ENCODE results near the gene C5orf15.
"Not testable (repeated sequence)": the region's sequence is repeated elsewhere in the genome, so short reads cannot be mapped to it uniquely, and the experiment has no call there.

Gene C5orf15

DNA sequence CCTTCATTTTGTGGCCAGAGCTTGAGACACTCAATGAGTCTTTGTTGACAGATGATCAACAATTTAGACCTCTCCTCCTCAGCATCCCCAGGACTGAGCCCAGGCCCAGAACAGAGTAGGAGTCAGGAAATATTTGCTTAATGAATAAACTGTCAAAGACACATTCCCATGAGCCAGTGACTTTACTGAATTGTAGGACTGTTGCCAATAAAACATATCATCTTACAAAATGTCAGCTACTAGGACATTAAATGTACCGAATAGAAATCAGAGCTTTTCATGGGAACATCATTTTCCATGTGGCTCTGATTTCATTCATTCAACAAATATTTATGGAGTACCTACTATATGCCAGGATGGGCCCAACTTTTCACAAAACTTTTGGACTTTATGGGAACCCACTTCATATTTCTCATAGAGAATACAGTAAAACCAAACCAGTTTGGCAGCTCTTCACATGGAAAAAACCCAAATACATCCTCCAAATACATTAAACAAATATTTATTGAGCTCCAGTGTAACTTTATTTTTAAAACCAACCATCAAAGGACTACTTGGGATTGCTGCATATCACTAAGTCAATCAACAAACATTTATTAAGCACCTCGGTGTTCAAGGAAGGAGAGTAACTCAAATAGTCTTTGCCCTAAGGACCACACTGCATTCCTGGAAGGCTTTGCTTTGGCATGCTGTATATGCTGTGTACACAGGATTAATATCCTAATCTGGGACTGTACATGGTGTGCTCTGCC lies 24.9 kb upstream of the C5orf15 start:
- DNase-seq: no peak

DNA sequence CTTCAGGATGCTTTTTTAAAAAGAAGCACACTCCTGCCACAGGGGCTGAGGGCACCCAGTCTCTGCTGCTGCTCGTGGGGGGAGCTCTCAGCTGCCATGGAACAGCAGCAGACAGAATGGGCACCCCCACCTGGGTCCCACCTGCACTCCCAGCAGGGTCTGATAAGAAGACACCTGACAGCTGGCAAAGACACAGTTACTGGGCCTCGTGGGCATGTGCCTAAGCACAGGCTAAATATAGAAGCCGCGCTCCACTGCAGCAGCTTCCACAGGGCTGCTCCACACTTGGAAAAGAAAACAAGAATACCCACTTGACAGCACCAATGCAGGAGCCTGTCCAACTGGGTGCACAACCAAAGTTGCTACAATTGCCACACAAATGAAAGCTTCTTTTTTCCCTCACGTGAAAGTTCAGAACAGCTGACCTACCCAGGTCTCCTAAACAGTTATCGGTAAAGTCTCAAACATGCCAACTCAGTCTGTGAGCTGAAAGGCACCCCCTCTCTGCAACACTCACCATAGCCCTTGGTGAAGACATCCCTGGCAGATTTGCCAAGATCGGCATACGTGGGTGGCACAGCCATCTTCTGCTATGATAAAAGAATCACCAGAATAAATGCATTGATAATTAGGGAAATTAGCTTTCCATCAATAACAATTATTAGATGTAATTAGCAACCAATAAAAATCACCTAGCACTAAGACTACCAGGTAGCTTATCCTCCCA lies 24.2 kb upstream of the C5orf15 start:
- no peak for DNase-seq

DNA sequence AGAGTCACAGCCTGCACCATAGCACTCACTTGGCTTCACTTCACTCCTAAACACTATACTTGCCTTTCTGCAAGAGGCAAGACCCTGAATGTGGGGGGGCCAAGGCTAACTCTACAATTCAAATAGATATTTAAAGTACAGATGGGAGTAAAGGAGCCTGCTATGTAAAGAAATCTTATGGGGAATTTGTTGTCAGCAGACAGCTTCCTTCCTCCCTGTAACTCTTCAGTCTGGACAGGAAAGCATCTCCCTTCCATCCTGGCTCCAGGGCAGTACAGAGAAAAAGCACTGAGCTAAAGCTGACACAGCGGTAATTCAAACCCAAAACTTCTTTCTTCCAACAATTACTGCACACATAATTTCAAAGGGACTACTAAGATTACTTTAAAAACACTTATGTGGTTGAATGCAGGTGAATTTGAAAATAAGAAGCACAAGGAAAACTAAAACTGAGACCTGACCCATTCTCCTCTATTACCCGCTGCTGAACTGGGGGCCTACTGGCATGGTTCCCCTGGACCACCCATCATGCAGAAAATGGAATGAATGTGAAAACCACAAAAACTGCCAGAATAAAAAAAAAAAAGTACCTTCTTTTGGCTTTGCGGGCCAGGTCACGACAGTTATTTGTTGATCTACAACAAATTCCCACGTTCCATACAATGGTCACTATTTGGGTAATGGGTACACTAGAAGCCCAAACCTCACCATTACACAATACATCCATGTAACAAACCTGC lies 22.9 kb upstream of the C5orf15 start:
- no peak for DNase-seq

DNA sequence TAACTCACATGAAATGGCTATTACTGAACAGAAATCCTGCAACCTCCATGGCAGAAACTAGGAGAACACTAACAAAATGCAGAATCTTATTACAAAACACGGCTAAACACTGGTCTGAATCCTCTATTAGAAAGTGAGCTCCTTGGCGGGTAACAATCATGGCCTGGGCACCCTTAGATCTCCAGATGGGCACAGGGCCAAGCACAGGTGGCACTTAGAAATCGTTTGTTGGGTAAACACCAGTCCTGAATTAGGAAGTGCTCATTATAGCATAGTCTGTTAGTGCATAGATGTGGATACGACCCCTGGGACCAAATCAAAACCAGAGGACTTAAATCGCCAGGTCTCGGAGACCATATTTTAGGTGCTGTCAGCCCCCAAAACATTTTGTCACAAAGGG lies 22.0 kb upstream of the C5orf15 start:
- no peak for DNase-seq

DNA sequence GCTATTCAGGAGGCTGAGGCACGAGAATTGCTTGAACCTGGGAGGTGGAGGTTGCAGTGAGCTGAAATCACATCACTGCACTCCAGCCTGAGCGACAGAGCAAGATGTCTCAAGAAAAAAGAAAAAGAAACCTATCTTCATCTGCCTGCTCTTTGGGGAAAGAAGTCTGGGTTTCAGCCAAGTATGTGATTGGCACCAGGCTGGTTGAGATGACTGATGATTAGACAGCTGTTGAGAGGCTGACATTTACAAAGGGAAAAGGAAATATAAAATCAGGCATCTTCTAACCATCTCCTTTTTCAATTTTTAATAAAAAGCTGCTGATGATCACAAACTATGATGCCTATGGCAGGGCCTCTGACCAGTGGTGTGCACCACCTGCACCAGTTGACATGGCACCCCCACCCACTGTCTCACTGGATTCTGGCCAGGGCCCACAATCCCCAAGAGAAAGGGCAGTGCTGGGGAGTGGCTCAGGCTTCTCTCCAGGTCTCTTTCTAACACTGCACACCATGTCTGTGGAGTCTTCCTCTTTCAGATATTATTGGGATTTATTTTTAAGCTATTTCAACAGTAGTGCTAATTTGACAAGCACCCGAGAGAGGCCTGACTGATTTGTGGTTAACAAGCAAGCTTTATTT lies 17.2 kb upstream of the C5orf15 start:
- DNase-seq: no peak

DNA sequence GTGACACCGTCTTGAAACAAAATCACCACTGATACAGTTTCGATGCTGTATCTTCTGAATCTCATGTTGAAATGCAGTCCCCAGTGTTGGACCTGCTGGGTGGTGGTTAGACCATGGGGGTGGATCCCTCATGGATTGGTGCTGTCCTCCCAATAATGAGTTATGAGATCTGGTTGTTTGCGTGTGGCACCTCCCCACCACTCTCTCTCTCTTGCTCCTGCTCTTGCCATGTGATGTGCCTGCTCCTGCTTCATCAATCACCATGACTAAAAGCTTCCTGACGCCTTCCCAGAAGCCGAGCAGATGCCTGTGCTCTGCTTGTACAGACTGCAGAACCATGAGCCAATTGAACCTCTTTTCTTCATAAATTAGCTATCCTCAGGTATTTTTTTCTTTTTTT lies 15.2 kb upstream of the C5orf15 start:
- no peak for DNase-seq

DNA sequence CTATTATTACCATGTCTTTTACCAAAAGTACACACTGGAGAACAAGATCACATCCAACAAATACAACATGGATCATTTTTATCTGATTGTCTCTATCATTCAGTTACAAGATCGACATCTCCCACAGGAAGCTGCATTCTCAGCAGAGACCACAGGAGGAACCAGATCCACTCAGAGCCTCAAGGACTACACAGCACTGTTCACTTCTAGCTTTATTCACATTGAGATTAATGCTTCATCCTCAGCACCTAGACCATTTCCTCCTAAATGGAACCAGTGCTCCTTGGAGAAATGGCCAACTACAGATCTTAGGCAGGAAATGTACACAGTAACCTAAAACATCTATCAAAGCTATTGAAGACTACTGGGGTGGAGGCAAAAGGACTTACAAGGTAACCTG lies 13.3 kb upstream of the C5orf15 start:
- DNase-seq: no peak

DNA sequence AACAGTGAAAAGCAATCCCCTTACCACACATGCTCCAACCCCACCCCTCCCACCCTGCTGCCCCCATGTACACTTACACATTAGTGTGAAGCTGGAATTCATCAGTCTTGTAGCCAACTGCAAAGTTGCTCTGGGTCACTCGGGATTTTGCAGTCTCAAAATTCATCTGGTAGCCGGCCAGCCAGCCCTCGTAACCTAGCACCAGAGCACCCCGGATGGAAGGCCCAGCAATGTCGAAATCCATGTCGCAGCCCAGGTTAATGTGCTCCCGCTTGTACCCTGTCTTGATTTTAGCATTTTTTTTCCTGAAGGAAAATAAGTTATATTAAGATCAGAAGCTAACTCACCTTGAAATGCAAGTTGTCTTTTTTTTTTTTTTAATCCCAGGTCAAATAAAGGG lies 12.2 kb upstream of the C5orf15 start:
- DNase-seq: no peak

DNA sequence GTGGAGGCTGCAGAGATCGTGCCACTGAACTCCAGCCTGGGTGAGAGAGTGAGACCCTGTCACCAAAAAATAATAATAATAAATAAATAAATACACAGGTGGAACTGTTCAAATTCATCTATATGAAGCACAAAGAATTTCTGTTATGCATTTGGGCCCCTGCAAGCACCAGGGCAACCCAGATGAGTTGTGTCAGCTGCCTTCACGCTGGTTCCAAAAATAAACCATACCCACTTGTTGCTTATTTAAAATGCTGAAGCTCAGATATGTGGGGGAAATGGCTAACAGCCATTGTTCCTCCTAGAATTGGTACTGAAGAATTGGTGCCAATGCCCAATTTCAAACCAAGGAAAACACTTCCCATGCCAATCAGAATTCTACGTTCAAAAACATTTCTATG lies 10.5 kb upstream of the C5orf15 start:
- DNase-seq: no peak

DNA sequence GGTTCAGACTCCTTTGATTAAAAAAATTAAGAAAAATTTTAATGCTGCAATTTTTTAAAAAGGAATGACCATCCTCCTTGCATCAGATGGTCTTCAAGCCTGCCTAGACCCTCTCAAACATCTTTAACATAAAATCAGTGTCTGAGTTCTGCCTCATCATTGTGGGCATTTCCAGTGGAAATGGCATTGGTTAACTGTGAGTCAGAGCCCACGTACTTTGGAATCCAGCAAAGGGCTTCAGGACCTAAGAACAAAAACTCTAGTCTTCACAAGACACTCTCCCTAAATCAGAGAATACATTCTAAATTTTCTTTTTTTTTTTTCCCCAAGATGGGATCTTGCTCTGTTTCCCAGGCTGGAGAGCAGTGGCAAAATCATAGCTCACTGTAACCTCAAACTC lies 9.4 kb upstream of the C5orf15 start:
- DNase-seq: no peak

DNA sequence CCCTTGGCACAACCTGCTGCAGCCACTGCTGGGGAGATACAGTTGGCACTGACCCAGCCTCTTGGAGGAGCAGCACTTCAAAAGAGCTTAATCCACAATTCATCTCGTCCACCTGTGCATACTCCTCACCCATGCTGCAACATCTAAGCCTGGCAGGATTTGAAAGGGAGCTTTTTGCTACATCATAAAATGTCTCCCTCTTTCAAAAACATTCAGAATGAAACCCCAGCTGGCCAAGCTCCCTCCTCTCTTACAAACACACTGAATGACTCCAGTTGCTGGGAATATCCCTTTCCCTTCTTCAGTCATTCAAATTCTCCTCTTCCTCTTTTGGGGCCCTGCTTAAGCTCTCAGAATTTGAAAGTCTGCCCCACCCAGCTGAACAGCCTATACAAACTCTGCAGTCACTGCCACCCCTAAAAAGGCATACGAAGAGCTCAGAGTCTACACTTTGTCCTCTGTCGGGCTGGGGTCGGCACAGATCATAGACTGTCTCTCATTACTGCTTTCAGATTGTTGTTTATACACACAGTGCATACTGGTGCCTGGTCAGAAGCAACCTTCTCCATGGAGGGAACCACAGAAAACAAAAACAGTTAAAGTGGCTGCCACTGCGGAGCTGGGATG lies 8.8 kb upstream of the C5orf15 start:
- DNase-seq: no peak

DNA sequence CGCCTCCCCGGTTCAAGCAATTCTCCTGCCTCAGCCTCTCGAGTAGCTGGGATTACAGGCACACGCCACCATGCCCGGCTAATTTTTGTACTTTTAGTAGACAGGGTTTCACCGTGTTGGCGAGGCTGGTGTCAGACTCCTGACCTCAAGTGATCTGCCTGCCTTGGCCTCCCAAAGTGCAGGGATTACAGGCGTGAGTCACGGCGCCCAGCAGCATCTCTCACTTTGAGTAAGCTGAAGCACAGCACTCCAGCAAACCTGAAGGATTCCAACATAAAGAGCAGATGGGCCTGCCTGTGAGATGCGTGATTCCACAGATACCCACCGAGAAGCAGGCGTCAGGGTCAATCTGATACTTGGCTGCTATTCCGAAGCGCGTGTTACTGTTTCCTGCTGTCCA lies 7.1 kb upstream of the C5orf15 start:
- not testable (repeated sequence) for DNase-seq

DNA sequence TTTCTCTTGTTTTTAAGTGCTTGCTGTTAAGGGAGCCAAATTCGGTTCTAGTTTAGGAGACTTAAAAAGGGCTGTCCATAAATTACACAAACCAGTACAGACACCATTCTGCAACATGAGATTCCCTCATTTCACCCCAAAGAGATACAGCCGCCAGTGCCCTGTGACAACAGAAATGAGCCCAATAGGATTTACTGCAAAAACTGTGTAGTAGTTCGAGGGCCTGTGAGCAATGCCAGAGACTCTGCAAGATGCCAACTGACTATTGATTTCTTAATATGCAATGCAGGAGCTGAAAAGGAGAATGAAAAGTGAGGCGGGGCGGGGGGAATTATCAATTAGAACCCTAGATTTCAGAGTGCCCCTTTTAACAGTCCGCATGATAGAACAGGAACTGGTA lies 5.7 kb upstream of the C5orf15 start:
- no peak for DNase-seq

DNA sequence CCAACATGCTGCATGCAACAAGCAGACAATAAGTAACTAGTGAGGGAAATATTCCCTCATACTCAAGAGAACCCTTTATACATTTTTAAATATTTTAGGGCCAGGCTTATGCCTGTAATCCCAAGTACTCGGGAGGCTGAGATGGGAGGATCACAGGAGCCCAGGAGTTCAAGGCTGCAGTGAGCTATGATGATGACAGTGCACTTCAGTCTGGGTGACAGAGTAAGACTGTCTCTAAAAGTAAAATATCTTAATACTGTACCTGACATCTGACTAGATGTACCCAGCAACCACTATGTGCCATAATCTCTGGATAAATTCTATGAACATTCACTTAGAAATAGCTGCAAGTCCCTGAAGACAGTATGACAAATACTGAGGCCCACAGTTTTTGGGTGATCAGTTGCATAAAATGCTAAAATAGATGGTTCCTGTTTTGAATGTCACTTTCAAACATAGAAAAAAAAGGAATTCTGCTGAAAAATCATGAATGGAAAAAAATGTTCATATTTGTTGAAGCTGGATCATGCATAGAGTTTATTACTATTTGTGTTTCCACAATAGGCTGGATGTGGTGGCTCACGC lies 2.0 kb upstream of the C5orf15 start:
- DNase-seq: no peak

DNA sequence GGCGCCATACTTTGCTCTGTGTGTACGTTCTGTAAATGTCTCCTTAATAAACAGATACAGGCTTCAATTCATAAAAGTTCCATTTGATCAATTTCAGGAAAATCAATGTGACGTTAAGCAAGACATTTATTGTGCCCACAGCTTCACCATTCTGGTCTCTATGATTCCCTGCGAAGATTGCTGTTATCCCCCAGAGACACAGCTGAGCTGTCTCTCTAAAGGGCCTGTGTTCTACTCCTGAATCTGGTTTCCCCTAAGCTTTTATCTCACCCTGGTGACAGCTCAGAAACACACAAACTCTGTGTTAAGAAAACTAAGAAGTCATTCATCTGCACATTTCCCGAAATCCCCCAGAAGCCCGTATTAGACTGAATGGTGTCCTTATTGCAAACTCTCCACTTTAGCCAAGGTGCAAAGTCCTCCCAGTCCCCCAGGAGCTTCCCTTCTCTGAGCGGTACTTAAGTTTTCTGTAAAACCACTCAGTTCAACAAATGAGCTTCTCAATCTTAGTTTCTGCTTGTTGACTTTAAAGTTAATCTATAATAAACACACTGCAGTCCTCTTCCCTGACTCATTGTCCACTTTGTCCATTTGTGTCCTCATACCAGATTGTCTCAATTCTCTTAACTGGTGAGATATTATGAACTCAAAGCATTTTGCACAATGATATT lies 1.4 kb upstream of the C5orf15 start:
- no peak for DNase-seq

DNA sequence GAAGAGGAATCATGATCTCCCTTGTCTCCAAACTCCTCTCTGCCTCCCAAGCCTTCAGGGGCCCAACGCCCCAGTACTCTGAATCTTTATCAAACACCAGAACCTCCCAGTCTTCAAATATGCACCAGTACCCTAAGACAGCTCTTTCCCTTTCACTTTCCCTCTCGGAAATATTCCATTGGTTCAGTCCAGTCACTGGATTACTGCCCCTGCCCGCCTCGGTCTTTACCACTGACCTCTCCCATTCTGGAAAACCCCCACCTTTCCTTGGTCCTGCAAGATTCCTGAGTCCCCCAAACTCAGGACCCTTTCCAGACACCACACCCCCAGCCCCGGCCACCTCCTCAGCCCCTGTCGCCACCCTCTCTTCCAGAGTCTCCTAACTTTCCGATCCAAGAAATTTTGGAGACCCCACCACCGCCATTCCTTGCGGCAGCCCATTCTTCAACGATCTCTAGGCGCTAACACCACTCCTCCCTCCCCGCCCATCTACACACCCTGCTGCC lies 674 bp downstream of the C5orf15 start:
- no peak for DNase-seq

DNA sequence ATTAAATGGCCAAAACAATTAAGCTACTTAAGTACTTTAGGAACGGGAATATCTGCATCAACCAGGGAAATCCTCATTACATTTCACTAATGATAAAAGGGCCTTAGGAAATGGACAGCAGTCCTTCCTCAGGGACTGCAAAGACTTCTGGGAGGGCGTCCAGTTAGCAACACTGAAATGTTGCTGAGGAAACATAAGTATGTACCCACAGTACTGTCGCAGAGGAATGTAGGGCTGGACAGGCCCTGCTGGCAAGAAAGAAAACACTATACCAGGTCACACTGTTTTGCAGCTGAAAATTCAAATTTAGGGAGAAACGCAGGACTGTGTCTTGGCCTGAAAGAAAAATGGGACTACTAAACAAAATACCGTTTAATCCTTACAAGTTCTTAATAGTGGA lies 1.3 kb downstream of the C5orf15 start:
- DNase-seq: no peak

DNA sequence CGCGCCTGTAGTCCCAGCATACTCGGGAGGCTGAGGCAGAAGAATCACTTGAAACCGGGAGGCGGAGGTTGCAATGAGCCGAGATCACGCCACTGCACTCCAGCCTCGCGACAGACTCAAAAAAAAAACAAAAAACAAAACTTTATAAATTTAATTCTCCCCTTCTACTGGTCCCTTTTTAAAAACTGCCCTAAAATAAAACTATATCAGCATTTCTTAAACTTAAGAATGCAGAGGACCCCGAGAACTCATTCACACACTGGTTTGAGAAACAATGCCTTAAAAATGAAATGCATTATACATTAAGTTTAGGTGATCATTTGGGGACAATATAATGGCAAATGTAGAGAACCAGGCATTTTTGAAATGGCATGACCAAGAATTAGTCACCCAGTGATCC lies 2.3 kb downstream of the C5orf15 start:
- no peak for DNase-seq

DNA sequence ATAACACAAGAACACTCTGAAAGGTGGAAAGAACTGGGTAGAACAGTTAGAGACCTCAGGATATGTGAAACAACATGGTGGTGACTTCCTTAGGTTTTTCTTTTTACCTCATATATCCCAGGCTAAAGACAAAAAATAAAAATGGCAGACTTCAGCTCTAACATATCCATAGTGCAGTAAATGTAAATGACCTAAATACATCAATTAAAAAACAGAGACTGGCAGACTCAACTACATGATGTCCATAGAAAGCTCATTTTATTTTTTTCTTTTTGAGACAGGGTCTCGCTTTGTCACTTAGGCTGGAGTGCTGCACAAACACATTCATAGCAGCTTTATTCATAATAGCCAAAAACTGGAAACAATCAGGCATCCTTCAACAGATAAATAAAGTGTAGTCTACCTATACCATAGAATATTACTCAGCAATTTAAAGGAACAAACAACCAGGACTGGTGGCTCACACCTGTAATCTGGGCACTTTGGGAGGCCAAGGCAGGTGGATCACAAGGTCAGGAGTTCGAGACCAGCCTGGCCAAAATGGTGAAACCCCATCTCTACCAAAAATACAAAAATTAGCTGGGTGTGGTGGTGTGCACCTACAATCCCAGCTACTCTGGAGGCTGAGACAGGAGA lies 4.8 kb downstream of the C5orf15 start:
- no peak for DNase-seq

DNA sequence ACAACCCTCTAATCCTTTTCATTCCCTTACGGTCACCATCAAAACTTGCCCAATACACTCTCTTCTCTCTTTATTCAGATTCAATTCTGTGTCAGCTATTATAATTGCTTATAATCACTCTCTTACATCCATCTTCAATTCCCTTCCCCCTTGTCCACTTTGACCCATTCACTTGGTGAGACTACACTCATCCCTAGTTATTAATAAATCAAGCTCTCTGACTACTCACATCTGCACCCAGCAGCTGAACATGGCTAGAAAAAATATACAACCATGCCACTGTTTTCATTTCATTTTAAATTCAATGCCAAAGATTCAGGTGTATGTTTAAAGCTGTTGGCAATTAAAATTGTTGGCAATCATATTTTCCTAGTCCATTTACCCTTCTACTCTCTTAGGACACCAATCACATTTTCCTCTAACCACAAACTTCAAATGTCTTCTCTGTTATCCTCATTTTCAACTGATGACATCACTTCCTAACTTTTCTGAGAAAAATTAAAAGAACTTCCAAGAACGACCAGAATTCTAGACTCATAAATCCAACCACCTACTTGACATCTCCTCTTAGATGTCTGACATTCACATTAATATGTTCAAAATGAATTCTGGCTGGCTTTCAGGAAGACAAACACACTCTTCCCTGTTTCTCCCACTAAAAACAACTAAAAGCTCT lies 5.5 kb downstream of the C5orf15 start:
- no peak for DNase-seq

DNA sequence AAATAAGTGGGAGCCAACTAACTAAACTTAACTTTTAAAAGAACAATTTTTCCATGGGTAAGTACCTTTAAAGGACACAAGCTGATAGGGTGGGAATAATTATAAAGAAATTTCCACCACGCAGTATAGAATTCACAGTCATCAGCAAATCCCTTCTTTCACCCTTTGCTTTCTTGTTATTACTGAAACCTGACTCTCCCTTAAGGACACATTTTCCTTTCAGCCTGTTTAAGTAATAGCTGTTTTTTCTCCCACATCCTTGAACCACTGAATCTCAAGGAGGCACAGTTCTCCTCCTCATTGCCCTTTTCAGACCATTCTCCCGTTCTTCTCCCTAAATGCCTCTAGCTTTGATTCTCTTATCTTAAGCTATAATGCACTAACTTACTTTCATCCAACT lies 6.3 kb downstream of the C5orf15 start:
- no peak for DNase-seq
